SK-N-SH treated with all-trans-retinoic acid at 6 μM for 48 hours (cell line): ENCODE results near the gene CFAP65.

Experiments used
- ESRRG ChIP-seq: fragments of 250-450 bp; sonication (Bioruptor Pico); IDR thresholded peaks from 2 replicates; pipeline ENCODE4 v1.6.1; 2021; ENCODE audit warnings: mild to moderate bottlenecking
- ISL1 ChIP-seq: fragments of 250-450 bp; sonication (Bioruptor Pico); IDR thresholded peaks from 2 replicates; pipeline ENCODE4 v2.1.2; 2022; ENCODE audit warnings: mild to moderate bottlenecking, moderate library complexity
- TCF4 ChIP-seq: fragments of 250-450 bp; sonication (Bioruptor Pico); IDR thresholded peaks from 2 replicates; pipeline ENCODE4 v1.8.0; 2021; ENCODE audit warnings: mild to moderate bottlenecking, moderate library complexity, borderline replicate concordance
- ZC3H10 ChIP-seq: fragments of 250-450 bp; sonication (Bioruptor Pico); IDR thresholded peaks from 2 replicates; pipeline ENCODE4 v1.5.1; 2021; ENCODE audit warnings: mild to moderate bottlenecking, moderate library complexity
- ZFP3 ChIP-seq: fragments of 250-450 bp; sonication (Bioruptor Pico); IDR thresholded peaks from 2 replicates; pipeline ENCODE4 v1.5.0; 2020; ENCODE audit warnings: mild to moderate bottlenecking, moderate library complexity
- ZNF70 ChIP-seq: fragments of 450-650 bp; formaldehyde crosslinking; IDR thresholded peaks from 2 replicates; pipeline ENCODE4 v1.5.0; 2020; ENCODE audit warnings: mild to moderate bottlenecking, moderate library complexity
- TF ChIP-seq, protein P1 (sequence below): fragments of 250-450 bp; sonication (Bioruptor Pico); IDR thresholded peaks from 2 replicates; pipeline ENCODE4 v1.5.1; 2020; ENCODE audit warnings: low read depth, mild to moderate bottlenecking, moderate library complexity

DNA sequence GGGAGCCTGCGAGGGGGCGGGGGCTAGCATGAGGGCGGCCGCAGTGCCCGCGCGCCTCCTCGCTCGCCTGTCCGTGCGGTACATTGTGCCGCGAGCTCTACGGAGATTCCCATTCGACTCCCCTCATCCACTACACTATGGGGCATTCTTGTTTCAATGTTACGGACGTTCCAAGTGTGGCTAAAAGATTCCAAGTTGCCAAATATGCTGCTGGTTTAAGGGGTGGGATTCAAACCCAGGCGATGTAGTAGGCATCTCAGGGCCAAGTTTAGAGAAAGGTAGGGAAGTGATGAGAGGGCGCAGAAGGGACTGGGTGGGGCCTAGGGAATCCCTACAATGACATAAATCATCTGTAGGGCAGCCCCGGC, 38.1 kb downstream of the CFAP65 start:
- TF ChIP-seq ISL1 (CRISPR knock-in tag) (no peak), ESRRG (CRISPR knock-in tag) (no peak), ZNF70 (CRISPR knock-in tag) (no peak), ZFP3 (no peak), TCF4 (no peak), ZC3H10 (CRISPR knock-in tag) (no peak)
- TF ChIP-seq, protein P1, sequence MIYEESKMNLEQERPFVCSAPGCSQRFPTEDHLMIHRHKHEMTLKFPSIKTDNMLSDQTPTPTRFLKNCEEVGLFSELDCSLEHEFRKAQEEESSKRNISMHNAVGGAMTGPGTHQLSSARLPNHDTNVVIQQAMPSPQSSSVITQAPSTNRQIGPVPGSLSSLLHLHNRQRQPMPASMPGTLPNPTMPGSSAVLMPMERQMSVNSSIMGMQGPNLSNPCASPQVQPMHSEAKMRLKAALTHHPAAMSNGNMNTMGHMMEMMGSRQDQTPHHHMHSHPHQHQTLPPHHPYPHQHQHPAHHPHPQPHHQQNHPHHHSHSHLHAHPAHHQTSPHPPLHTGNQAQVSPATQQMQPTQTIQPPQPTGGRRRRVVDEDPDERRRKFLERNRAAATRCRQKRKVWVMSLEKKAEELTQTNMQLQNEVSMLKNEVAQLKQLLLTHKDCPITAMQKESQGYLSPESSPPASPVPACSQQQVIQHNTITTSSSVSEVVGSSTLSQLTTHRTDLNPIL (CRISPR knock-in tag) = no peak
